HPDE6-E6E7 (cell line): ENCODE data around the gene FSTL4.

Experiments used
- DNase-seq: peaks from one replicate; pipeline ENCODE4 v3.0.0; 2011; ENCODE audit warnings: missing footprints; ENCODE audit errors: extremely low spot score

FSTL4 gene

DNA sequence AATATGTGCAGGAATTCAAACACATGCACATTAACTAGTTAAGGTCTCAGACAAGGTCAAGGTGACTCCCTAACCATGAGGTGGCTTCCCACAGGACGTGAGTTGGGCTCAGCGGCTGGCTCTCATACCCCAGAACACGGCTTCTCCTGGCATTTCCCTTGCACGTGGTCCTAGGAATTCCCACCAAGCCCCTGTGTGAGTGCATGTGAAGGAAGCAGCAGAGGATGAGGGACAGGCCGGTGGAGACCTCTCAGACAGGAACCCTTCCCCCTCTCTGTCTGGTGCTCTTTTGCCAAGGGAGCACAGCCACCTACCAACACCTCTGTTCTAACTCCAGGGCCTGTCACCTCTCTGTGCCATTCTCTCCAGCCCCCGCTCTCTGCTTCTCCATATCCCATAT lies 271.0 kb downstream of the FSTL4 start:
- no peak for DNase-seq

DNA sequence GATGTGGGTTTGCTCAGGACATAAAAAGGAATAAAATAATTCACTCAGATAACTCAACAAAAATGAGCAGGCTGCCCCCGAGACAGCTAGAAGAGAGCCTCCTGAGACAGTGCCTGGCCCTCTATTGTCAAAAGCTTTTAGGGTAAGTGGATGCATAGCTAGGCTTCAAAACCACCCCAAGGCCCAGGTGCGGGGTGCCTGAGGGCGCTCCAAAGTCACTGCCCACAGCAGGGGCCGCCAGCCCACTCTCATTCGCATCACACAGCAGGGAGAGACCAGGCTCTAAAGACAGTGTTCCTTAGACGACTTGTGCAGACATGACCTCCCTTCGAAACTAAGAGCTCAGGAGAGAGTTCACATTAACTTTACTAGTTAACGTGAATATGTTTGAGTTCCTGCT lies 271.5 kb downstream of the FSTL4 start:
- no peak for DNase-seq

GRCh38 chr5:133340002-133340755 lies 272.2 kb downstream of the FSTL4 start:
- DNase-seq, result no peak

DNA sequence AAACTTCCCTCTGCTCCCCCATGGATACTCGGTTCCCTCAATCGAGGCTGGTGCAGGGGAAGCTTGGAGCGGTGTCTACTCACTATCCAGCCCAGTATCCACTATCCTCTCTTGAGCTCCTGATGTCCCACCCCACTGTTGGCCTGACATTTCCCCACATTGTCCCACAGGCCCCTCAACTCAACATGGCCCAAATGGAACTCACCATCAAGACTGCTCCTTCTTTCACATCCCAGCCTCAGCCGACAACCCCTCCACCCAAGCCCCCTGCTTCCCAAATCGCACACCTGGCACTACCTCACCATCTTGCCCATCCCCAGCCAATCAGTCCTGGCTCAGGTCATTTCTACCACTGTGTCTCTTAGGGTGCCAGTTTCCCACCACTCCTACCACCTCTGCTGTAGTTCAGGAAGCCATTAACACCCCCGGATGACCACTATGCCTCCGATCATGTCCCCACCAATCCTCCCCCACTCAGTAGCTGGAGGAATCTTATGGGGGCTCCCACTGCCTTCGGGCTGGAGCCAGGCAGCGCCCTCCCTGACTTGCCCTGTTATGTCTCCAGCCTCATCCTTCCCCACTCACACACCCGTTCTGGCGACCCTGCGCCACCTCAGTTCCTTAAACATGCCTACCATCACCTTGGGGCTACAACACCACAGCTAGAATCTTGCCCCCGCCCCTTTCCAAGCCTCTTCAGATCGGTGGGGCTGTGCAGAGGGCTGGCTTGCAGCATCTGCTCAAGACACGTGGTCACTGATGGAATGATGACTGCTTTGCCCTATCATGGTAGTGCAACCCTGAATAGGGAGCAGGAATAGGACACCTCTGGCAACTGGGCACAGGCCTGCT lies 273.6 kb downstream of the FSTL4 start:
- no peak for DNase-seq

- DNase-seq, result no peak
These were observed 274.4 kb downstream of the FSTL4 start for GRCh38 chr5:133337795-133338445.

DNA sequence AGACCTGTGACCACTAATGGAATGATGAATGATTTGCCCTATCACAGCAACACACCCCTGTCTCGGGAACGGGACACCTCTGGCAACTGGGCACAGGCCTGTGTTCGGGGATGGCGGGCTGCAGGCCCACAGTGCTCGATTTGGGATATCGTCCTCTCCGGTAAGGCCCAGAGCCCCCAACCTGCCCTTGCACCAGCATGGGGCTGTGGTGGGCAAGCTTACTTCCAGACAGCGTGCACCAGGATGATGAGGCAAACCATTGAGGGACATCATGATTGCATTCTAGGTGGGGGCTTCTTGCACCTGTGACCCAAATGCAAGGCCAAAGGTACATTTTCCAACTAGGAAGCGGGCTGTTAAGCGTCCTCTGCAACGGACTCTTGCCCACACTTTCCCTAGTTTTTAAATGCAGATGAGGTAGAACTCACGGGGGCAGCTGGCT lies 275.4 kb downstream of the FSTL4 start:
- DNase-seq, result no peak

DNA sequence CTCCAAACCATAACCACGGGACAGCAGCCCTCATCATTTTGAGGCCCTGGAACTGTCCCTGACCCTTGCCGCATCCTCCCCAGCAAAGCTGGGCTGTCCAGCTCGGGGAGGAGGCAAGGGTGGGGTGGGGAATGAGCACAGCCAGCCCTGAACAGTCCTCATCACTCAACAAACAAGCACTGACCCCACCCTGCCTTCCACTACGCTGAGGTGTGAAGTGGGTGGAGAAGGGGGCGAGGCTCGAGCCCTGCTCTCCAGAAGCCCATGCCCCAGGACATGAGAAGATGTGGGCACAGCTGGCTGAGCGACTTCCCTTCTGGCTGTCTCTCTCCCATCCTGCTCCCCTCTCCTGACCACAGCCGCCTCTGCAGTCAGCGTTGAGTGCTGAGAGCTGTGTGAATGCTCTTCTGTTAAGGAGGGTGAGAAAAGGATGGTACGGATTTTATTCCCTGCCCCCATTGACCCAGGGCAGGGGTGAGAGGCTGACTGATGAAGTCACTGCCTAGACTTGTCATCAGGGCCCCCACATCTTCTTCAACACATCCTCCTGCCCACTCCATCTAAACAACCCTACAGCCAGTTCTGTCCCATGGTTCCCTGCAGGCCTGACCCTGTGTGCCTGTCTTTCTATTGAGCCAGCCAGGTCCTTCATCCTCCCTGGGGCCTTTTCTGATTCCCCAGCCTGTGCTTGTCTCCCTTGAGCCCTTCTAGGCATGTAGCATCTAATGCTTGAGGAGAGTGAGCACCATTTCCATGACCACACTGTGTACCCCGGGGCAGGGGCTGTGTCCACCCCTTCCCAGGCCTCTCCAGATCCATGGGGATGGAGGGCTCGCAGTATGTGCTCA lies 276.0 kb downstream of the FSTL4 start:
- DNase-seq, result no peak

GRCh38 chr5:133334796-133335639 lies 277.3 kb downstream of the FSTL4 start:
- DNase-seq, result no peak

GRCh38 chr5:133333326-133334150 lies 278.8 kb downstream of the FSTL4 start:
- no peak for DNase-seq

DNA sequence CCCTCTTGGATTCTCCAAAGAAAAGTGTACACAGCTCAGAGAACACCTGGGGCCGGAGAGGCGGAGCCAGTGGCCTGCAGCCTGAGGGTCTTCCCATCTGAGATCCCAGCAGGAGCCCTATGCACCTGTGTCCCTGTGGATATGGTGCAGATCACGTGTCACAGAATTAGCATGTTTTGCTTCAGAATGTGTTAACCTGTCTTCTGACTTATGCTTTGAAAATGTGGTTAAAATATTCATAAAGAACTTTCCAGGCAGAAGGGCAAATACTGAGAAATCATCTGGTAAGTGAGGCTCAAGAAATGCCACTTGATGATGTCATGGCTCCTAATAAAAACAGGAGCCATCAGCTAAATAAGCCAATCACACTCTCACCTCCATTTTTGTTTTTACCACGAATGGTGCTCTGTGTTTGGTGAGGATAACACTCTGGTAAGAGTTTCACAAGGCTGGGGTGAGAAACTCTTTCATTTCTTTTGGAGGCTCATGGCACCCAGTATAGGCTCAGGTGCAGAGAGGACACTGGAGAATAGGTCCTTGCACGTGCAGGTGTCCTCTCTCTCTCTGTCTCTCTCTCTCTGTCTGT lies 279.8 kb downstream of the FSTL4 start:
- DNase-seq, result no peak

- DNase-seq, result no peak
These were observed 280.4 kb downstream of the FSTL4 start for GRCh38 chr5:133331941-133332340.

GRCh38 chr5:133330956-133331355 lies 281.4 kb downstream of the FSTL4 start:
- DNase-seq, result no peak

DNA sequence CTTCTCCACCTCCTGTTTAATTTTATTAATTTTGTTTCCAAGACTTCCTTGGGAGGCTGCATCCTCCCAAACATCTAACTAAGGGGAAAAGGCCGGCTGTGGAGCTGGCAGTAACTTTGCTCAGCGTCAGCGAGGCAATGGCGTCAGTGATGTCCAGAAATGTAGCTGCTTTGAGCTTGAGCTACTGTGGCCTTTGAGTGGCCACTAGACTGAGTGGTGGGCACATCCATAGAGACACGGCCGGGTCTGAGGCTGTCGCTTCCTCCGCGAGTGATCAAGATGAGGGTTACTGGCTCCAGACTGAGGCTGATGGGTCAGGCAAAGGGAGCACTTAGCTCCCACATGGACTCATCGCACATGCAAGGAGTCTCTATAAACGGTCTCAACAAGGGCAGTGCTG lies 283.5 kb downstream of the FSTL4 start:
- no peak for DNase-seq

DNA sequence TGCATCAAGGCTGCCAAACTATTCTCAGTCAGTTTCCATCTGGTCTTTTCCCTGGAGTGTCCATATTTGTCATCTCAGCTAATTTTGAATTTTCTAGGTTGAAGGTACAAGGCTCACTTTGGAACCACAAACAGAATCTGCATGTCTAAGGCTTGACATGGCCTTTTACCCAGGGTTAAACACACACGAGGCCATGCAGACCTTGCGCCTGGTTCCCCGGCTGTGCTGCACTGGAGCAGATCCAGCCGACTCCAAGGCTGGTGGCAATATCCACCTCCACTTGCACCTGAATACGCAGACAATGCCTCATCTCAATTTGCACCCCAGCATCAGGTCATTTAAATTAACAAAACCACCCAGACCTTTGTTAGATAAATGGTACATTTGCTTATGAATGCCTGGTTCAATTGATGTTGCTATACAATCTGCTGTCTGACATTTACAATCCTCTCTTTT lies 284.4 kb downstream of the FSTL4 start:
- no peak for DNase-seq

DNA sequence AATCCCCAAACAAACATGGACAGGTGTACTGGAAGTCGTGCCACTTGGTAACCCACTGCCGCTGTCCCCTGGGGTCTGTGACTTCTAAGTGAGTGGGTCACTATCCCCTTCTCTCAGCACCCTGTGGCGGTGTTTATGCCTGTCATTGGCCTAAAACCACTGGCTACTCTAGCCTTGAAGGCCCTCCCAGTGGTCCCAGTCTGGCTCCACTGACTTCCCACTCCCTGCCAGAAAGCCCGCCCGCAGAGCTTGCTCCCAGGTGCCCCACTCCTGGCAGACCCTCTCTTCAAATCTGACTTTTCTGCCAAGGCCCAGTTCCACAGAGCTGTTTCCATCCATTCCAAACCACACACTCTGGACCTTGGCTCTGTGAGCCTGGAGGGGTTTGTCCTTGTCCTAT lies 286.0 kb downstream of the FSTL4 start:
- DNase-seq, result no peak

GRCh38 chr5:133325864-133326263 lies 286.5 kb downstream of the FSTL4 start:
- DNase-seq, result no peak

DNA sequence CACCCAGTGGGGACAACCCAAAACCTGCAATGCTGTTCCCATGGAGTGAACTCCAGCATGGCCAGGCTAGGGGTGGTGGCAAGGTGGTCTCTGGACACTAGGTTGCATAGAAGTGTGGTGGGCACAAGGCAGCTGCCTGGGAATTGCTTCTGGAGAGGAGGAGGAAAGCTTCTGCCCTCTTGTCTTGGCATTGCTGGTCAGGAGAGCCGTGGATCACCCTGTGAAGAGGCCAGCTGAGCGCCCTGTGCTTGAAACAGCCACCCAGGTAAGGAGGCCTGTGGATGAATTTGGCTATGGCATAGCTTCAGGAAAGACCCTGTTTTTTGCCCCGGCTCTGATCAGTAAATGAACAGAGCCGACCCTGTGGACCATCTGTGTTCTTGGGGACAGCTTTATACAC lies 287.4 kb downstream of the FSTL4 start:
- DNase-seq, result no peak

DNA sequence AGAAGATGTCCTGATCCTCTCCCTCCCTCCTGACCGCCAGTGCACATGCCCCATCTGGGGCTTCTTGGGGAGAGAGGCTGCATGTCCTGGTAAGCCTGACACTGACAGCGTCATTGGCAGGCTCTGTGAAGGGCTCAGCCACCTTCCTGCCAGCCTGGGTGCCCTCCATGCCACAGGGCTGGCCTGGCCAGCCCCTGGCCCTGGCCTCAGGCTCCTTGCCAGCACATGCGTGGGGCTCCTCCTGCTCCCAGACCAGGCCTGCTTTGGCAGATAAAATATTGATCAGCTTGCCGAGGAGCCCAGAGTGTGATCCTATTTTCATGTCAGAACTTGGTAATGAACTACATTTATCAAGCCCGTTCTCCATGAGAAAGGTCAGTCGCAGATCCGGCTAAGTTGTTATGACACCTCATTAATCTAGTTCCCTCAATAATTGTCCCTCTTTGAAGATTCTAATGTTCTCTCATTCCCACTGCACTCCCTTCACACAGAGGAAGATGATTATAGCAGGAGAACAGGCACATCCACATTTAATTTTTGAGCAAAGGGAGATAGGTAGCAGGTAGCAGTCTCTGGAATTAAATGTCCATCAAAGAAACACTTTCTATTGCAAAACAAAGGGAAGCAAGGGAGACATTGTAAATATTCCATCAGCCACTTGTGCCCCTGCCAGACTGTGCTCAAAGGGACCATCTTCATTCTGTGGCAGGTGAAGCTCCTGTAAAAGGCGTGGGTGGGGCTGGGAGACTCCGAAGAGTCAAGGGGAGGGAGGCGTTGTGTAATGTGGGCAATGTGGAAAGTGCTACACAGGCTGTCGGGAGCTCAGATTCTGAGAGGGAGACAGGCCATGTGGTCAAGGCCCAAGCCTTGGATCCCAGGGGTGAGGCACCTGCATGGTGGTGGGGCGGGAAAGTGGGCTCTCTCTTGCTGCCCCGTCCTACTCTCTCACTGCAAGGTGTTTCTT lies 288.6 kb downstream of the FSTL4 start:
- DNase-seq, result no peak
